ENCODE data around the gene CRLF3.

- TF ChIP-seq CTCF (conservative IDR thresholded peaks at IDR 0.05 in 1 of 2, IDR thresholded peaks at IDR 0.05 in 1 of 2; ENCODE audit: low read depth in 1 of 2, low read length in 2 of 2) = no peak
- no peak for TF ChIP-seq EZH2 (IDR thresholded peaks at IDR 0.05; ENCODE audit: low read length, missing control alignments)
These were observed 4.4 kb downstream of the CRLF3 start for GRCh38 chr17:30819971-30820705.

Measured in fibroblast of lung (primary cell).